SK-N-SH (cell line): ENCODE data around the gene RPS27L. TPM values are rescaled to one million over a fixed set of nuclear protein-coding genes. Genes with fewer than 3 reads are reported as not detected.

ENCODE experiments used
- CTCF ChIA-PET: fragments of 300-600, 350-600 bp; formaldehyde crosslinking; extraction: SDS; loops from one replicate; lab custom pipeline; 2021; lab: Yijun Ruan, JAX
- POLR2A ChIA-PET: fragments of 350-600 bp; sonication (Branson Sonifier 250); formaldehyde crosslinking; extraction: SDS; loops from one replicate; lab custom pipeline; 2020; ENCODE audit warnings: antibody characterized with exemption, inconsistent platforms; lab: Yijun Ruan, JAX
- DNase-seq: peaks from one replicate; pipeline ENCODE4 v3.0.0; 2012
- H2AFZ ChIP-seq: fragments of 200-600 bp; sonication (generic); 2 replicates; pipeline ENCODE4 v1.8.1; 2016; ENCODE audit warnings: antibody characterized with exemption, mild to moderate bottlenecking, low read depth
- H3F3A ChIP-seq: fragments of 200-600 bp; sonication (generic); replicated peaks from 2 replicates; pipeline ENCODE3; 2016; ENCODE audit warnings: antibody characterized with exemption, mild to moderate bottlenecking; ENCODE audit not compliant: insufficient read depth
- H3K27ac ChIP-seq, 2 experiments: fragments of 200-500 bp in 1 of 2; fragments of 200-600 bp in 1 of 2; sonication (Bioruptor generic) in 1 of 2; sonication (generic), shearing (Covaris generic) in 1 of 2; 2 replicates each; pipeline versions ENCODE4 v1.5.1 to v1.6.1; 2014 to 2016; ENCODE audit warnings: low read depth in 2 of 2, inconsistent platforms in 1 of 2, low read length in 1 of 2, mild to moderate bottlenecking in 1 of 2, mixed read lengths in 1 of 2
- H3K27me3 ChIP-seq: fragments of 200-600 bp; sonication (generic), shearing (Covaris generic); 2 replicates; pipeline ENCODE4 v1.6.1; 2016; ENCODE audit warnings: mixed run types; ENCODE audit not compliant: insufficient read depth
- H3K36me3 ChIP-seq, 2 experiments: fragments of 200-500 bp in 1 of 2; fragments of 200-600 bp in 1 of 2; sonication (Bioruptor generic) in 1 of 2; sonication (generic) in 1 of 2; replicated peaks in 1 of 2; 2 replicates each; pipeline versions ENCODE3 to v1.5.1; 2014 to 2016; ENCODE audit warnings: low read length in 1 of 2, mild to moderate bottlenecking in 1 of 2; ENCODE audit not compliant: insufficient read depth in 2 of 2, control insufficient read depth in 1 of 2
- H3K4me1 ChIP-seq, 2 experiments: fragments of 200-500 bp in 1 of 2; fragments of 200-600 bp in 1 of 2; sonication (Bioruptor generic) in 1 of 2; sonication (generic), shearing (Covaris generic) in 1 of 2; 2 replicates each; pipeline versions ENCODE4 v1.5.1 to v1.6.1; 2014 to 2016; ENCODE audit warnings: low read depth in 1 of 2, low read length in 1 of 2, mixed run types in 1 of 2; ENCODE audit not compliant: insufficient read depth in 2 of 2, control insufficient read depth in 1 of 2
- H3K4me2 ChIP-seq: fragments of 200-600 bp; sonication (generic), shearing (Covaris generic); 2 replicates; pipeline ENCODE4 v1.6.1; 2017; ENCODE audit warnings: mixed run types
- H3K4me3 ChIP-seq, 2 experiments: fragments of 200-500 bp in 1 of 2; fragments of 200-600 bp in 1 of 2; sonication (Bioruptor generic) in 1 of 2; sonication (generic), shearing (Covaris generic) in 1 of 2; 2 replicates each; pipeline versions ENCODE4 v1.5.1 to v1.8.1; 2014 to 2016; ENCODE audit warnings: low read depth in 2 of 2, inconsistent platforms in 1 of 2, low read length in 1 of 2, mild to moderate bottlenecking in 1 of 2, mixed read lengths in 1 of 2, moderate library complexity in 1 of 2
- H3K79me2 ChIP-seq: fragments of 200-600 bp; sonication (generic); 2 replicates; pipeline ENCODE4 v1.8.1; 2017; ENCODE audit warnings: mild to moderate bottlenecking; ENCODE audit not compliant: insufficient read depth
- H3K9ac ChIP-seq: fragments of 200-600 bp; sonication (generic); 2 replicates; pipeline ENCODE4 v1.6.1; 2017; ENCODE audit warnings: mixed run types
- H3K9me2 ChIP-seq: fragments of 200-600 bp; sonication (generic); 2 replicates; pipeline ENCODE4 v1.6.1; 2017; ENCODE audit warnings: mixed run types
- H3K9me3 ChIP-seq: fragments of 200-600 bp; sonication (generic); 2 replicates; pipeline ENCODE4 v1.6.1; 2017; ENCODE audit warnings: mixed run types, mild to moderate bottlenecking, moderate library complexity
- H4K20me1 ChIP-seq: fragments of 200-600 bp; sonication (generic); 2 replicates; pipeline ENCODE4 v1.6.1; 2017; ENCODE audit warnings: mild to moderate bottlenecking, mixed run types; ENCODE audit not compliant: insufficient read depth
- CHD2 ChIP-seq: fragments of 150-350 bp; IDR thresholded peaks from 2 replicates; pipeline ENCODE4 v1.6.1; 2018; ENCODE audit warnings: low read length; ENCODE audit not compliant: partially characterized antibody
- CTCF ChIP-seq: fragments of 200-600 bp; sonication (generic); IDR thresholded peaks from 2 replicates; pipeline ENCODE4 v1.6.1; 2017; ENCODE audit warnings: antibody characterized with exemption, mild to moderate bottlenecking, moderate library complexity
- ELF1 ChIP-seq: IDR thresholded peaks from 2 replicates; pipeline ENCODE4 v1.4.0; 2012
- EP300 ChIP-seq, 2 experiments: IDR thresholded peaks; 2 replicates each; pipeline versions ENCODE4 v1.4.0 to v1.6.1; 2012; ENCODE audit warnings: borderline replicate concordance in 1 of 2, low read depth in 1 of 2, low read length in 1 of 2
- FOXJ3 ChIP-seq: sonication (generic); formaldehyde crosslinking; IDR thresholded peaks from 2 replicates; pipeline ENCODE4 v1.5.1; 2020; ENCODE audit warnings: mild to moderate bottlenecking, missing genetic modification reagents
- FOXM1 ChIP-seq: IDR thresholded peaks from 2 replicates; pipeline ENCODE4 v1.4.0; 2012; ENCODE audit warnings: low read depth, mild to moderate bottlenecking
- MAX ChIP-seq: IDR thresholded peaks from 2 replicates; pipeline ENCODE4 v1.4.0; 2012; ENCODE audit warnings: low read depth
- MXI1 ChIP-seq: IDR thresholded peaks from 2 replicates; pipeline ENCODE4 v1.6.1; 2012; ENCODE audit warnings: mild to moderate bottlenecking, low read depth, low read length, improper control_type of control experiment
- NFIC ChIP-seq: IDR thresholded peaks from 2 replicates; pipeline ENCODE4 v1.4.0; 2012; ENCODE audit warnings: borderline replicate concordance
- WGBS: methylation state at CpG from one replicate; pipeline ENCODE4 v1.1.6; 2017; ENCODE audit warnings: low lambda C conversion rate; 5-methylcytosine and 5-hydroxymethylcytosine counted together
- polyA plus RNA-seq, 3 experiments: library from polyadenylated mRNA; depleted of rRNA; stranded (reverse); fragments of >200 nt; gene quantifications; 2 replicates each; pipeline ENCODE4 v1.2.3, GENCODE V29; 2012
- TF ChIP-seq, protein P1 (sequence below): IDR thresholded peaks from 2 replicates; pipeline ENCODE4 v1.4.0; 2012; ENCODE audit warnings: low read depth, borderline replicate concordance
- TF ChIP-seq, protein P2 (sequence below): IDR thresholded peaks from 2 replicates; pipeline ENCODE4 v1.6.1; 2012; ENCODE audit warnings: mild to moderate bottlenecking, low read depth, low read length, moderate library complexity

The RPS27L gene
- polyA plus RNA-seq, 1 of the 3 experiments (the other 2 are of a cell fraction): 319 TPM

- no peaks in the 10 kb centered on the region for H3K27me3 ChIP-seq
- H2AFZ ChIP-seq: no peak overlapping the region
- ChIA-PET CTCF (interaction anchor here (0.7 to 1.5 kb wide), 6 partner anchors 9 to 409 kb away, joined by 3 to 4 read pairs (median 3); partner anchors contain the start of gene CA12), POLR2A (interaction anchor here (0.6 to 1.9 kb wide), 4 partner anchors 9 to 226 kb away, joined by 3 to 9 read pairs (median 4); partner anchors contain the start of genes APH1B and CA12)
- 1% methylated on average over 10 of the region's 10 CpGs for WGBS
- peaks cover 53% of the 10 kb centered on the region for H3F3A ChIP-seq
- H3K9ac ChIP-seq: peak overlapping the region; percentile 96
- peak overlapping the region; percentile 75 to 76 for H3K4me3 ChIP-seq
- peak overlapping the region; percentile 74 for H3K4me2 ChIP-seq
- peak; percentile 23; the same call in 1 of the 2 replicates for TF ChIP-seq CTCF
- TF ChIP-seq MAX: no peak
- TF ChIP-seq ELF1: no peak
- no peak for TF ChIP-seq EP300 (IDR thresholded peaks at IDR 0.05; ENCODE audit: borderline replicate concordance in 1 of 2, low read depth in 1 of 2, low read length in 1 of 2)
- no peak for TF ChIP-seq FOXJ3 (CRISPR knock-in tag)
- TF ChIP-seq, protein P1, sequence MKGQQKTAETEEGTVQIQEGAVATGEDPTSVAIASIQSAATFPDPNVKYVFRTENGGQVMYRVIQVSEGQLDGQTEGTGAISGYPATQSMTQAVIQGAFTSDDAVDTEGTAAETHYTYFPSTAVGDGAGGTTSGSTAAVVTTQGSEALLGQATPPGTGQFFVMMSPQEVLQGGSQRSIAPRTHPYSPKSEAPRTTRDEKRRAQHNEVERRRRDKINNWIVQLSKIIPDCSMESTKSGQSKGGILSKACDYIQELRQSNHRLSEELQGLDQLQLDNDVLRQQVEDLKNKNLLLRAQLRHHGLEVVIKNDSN: no peak
- TF ChIP-seq NFIC: no peak
- H3K36me3 ChIP-seq: peaks cover 24 to 45% of the 10 kb centered on the region in 2 experiments
- H3K79me2 ChIP-seq: peaks cover 68% of the 10 kb centered on the region
- peaks cover 23% of the 10 kb centered on the region; the same call in 1 of the 2 replicates for H4K20me1 ChIP-seq
- H3K27ac ChIP-seq: peak overlapping the region; percentile 97 to 99
- peak; percentile 34 for DNase-seq
- no peaks in the 10 kb centered on the region for H3K9me2 ChIP-seq
- H3K9me3 ChIP-seq: no peaks in the 10 kb centered on the region
- peaks cover 3 to 8% of the 10 kb centered on the region in 2 experiments; a peak in 1 of 4 replicates for H3K4me1 ChIP-seq
Measured at GRCh38 chr15:63156086-63156710, 1.1 kb downstream of the RPS27L start.

GRCh38 chr15:63155486-63155885 is 1.8 kb downstream of the RPS27L start:
- ChIA-PET CTCF (interaction anchor here (0.7 to 1.5 kb wide), 4 partner anchors 9 to 408 kb away, joined by 3 to 4 read pairs (median 3); partner anchors contain the start of gene CA12), POLR2A (no interaction called here)
- Histone ChIP-seq H3F3A (peaks cover 59% of the 10 kb centered on the region), H3K36me3 (peaks cover 24 to 48% of the 10 kb centered on the region in 2 experiments), H4K20me1 (peaks cover 23% of the 10 kb centered on the region; the same call in 1 of the 2 replicates), H3K9me2 (no peaks in the 10 kb centered on the region), H2AFZ (no peak overlapping the region), H3K27ac (peak overlapping the region; percentile 97 to 99; a peak in 3 of 4 replicates), H3K4me2 (peak overlapping the region; percentile 74), H3K27me3 (no peaks in the 10 kb centered on the region), H3K4me1 (peaks cover 3 to 8% of the 10 kb centered on the region in 2 experiments; a peak in 1 of 4 replicates), H3K9ac (peak overlapping the region; percentile 96; the same call in 1 of the 2 replicates), H3K4me3 (peak overlapping the region; percentile 75 to 76), H3K79me2 (peaks cover 69% of the 10 kb centered on the region), H3K9me3 (no peaks in the 10 kb centered on the region)
- 45% methylated on average over 3 of the region's 3 CpGs for WGBS
- DNase-seq: no peak
- TF ChIP-seq, protein P2, sequence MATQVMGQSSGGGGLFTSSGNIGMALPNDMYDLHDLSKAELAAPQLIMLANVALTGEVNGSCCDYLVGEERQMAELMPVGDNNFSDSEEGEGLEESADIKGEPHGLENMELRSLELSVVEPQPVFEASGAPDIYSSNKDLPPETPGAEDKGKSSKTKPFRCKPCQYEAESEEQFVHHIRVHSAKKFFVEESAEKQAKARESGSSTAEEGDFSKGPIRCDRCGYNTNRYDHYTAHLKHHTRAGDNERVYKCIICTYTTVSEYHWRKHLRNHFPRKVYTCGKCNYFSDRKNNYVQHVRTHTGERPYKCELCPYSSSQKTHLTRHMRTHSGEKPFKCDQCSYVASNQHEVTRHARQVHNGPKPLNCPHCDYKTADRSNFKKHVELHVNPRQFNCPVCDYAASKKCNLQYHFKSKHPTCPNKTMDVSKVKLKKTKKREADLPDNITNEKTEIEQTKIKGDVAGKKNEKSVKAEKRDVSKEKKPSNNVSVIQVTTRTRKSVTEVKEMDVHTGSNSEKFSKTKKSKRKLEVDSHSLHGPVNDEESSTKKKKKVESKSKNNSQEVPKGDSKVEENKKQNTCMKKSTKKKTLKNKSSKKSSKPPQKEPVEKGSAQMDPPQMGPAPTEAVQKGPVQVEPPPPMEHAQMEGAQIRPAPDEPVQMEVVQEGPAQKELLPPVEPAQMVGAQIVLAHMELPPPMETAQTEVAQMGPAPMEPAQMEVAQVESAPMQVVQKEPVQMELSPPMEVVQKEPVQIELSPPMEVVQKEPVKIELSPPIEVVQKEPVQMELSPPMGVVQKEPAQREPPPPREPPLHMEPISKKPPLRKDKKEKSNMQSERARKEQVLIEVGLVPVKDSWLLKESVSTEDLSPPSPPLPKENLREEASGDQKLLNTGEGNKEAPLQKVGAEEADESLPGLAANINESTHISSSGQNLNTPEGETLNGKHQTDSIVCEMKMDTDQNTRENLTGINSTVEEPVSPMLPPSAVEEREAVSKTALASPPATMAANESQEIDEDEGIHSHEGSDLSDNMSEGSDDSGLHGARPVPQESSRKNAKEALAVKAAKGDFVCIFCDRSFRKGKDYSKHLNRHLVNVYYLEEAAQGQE: no peak
- TF ChIP-seq MAX (no peak), MXI1 (no peak), FOXJ3 (CRISPR knock-in tag) (no peak), FOXM1 (no peak), CHD2 (no peak)
